Urothelium cell line (cell line): ENCODE measurements around the gene LCN2.

Experiments used
- DNase-seq: peaks from one replicate; pipeline ENCODE4 v3.0.0; 2011; ENCODE audit warnings: low spot score, mixed read lengths
- FAIRE-seq: peaks from 2 replicates; lab custom pipeline; 2011; peaks lifted over from hg19 to GRCh38; lab: Jason Lieb, UNC

The LCN2 gene

DNA sequence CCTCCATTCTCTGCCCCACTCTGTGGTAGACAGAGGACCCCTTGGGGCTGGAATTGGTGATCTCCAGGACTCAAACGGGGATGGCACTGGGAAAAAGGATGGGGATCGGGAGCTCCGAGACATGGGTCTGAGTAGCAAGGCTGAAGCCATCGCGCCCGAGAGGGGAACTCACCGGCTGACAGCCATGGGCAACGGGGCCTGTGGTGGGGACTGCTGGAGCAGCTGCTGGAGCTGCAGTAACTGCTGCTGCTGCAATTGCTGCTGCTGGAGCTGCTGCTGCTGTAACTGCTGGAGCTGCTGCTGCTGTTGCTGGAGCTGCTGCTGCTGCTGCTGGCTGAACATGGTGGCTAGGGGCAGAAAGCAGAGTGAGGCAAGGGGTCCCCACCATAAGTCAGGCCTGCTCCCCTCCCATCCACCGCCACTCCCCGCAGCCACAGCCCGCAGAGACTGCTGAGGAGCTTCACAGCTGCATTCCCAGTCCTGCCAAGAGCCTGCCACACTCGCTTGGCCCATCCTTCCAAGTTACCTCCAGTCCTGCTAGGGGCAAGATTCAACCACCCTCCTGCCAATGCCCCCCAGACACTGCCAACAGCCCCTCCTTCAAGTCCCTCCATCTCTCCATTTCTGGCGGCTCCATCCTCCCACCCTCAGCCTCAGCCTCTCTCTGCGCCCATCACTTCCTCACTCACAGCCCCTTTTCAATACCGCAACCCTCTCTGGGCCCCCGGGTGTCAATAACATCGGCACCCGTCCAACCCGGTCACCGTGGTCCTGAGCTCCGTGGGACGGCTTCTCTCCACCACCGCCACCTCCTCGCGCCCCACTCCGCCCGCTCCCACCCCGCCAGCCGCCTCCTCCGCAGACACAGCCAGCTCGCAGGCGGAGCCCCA is 41.5 kb downstream of the LCN2 start:
- FAIRE-seq: no peak
- no peak for DNase-seq

DNA sequence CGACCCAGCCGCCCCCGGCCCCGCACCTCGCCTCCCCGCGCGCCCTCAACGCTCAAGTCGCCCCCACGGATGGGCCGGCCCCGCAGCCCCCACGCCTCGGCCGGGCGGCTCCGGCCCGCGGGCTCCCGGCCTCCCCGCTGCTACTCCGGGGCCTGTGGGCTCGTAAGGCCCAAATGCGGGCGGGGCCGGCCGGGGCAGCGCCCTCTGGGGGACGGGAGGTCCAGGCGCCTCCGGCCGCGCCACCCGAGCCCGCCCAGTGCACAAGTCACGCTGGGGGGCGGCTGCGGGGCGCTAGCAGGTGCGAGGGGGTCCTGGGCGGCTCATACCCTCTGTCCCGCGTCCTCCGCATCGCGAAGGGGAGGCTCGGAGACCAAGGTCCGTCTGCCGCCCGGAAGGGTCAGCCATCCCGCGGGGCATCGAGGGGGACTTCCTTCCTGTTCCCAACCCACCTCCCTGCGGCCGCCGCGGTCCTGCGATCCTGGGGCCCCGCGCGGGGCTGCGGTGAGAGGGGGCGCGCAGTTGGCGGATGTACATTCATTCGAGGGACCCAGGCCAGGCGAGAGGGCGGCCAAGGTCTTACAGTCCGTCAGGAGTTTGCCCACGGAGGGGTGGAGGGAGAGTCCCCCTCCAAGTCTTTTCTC is 42.3 kb downstream of the LCN2 start, which contains the start of gene CIZ1:
TSS of gene CIZ1 (minus strand) at position 167 of the 641 bp plus-strand sequence. CDS start 715 bp downstream, outside the sequence.
- no peak for FAIRE-seq
- peak; percentile 92 for DNase-seq

DNA sequence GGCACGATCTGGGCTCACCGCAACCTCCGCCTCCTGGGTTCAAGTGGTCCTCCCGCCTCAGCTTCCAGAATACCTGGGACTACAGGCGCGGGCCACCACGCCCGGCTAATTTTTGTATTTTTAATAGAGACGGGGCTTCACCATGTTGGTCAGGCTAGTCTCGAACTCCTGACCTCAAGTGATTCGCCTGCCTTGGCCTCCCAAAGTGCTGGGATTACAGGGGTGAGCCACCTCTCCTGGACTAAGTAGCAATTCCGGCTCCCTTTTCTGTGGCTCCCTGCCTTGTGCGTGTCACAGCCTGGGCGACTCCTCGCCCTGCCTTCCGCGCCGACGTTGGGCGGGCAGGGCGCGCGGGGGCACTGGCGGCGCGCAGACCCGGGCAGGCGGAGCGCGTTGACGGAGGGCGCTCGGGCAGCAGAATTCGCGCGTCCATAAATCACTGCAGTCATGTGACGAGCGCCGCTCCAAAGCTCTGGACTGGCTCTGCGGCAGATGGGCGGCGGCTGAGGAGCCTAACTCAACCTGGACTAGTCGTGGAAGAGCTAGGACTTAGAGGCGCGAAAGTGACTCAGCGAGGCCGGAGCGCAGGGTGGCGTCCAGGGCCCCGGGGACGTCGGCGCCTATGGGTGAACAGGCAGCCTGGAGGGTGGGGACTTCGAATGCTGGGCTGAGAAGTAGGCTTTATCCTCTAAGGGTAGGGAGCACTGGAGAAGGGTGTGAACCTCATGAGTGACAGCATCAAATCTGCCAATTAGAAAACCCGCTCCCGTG is 43.5 kb downstream of the LCN2 start:
- no peak for DNase-seq
- no peak for FAIRE-seq

DNA sequence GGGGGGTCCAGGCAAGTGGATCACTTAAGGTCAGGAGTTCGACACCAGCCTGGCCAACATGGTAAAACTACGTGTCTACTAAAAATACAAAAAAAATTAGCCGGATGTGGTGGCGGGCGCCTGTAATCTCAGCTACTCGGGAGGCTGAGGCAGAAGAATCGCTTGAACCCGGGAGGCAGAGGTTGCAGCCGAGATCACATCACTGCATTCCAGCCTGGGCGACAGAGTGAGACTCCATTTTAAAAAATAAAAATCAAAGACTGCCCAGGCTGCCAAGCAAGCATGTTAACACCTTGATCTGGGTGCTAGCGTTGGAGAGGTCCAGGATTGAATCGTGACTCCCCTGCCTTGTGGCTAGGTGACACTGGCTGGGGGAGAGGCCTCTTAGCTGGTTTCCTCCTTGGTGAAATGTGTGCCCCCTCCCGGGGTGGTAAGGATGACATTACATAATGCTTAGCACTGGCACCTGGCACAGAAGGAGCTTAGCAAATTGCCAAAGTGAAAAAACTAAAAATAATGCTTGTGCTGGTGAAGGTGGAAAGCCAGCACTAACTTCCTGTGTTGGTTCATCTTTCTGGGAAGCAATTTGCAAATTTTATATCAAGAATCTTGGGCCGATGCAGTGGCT is 44.3 kb downstream of the LCN2 start:
- DNase-seq (no peak), FAIRE-seq (no peak)

DNA sequence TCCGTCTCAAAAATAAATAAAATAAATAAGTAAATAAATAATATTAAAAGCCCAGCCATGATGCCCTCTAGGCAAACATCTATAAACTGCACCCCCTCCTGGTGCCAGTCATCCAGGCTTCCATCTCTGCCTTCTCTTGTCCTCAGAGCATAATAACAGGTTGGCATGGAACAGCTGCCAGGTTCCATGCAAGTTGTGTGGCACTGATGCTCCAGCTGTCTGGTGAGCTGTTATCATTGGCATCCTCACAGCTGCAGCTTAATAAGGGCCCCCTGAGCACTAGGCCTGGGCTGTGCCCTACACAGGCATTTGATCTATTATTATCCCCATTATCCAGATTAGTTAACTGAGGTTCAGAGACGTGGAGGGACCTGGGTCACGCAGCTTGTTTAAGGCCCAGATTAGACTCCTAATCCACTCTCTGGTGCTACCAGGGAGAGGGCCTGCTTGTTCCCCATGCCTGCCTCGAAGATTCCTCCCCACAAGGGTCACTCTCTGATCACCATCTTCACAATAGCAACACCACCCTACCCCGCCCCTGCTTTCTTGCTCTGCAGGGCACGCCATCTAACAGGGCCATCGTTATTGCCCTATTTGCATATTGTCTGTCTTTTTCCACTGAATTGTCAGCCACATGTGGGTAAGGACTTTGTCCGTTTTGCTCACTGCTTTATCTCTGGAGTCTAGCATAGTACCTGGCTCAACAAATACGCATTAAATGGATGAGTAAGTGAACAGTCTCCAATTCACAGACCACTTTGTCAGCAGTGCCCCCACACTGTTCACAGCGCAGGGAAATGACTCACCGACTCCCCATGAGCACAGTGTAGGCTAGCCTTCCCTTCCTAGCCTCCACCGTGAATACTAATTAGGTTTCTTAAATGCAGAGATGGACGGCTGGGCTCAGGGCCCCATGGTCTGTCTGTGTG is 52.5 kb downstream of the LCN2 start:
- FAIRE-seq (no peak), DNase-seq (no peak)

DNA sequence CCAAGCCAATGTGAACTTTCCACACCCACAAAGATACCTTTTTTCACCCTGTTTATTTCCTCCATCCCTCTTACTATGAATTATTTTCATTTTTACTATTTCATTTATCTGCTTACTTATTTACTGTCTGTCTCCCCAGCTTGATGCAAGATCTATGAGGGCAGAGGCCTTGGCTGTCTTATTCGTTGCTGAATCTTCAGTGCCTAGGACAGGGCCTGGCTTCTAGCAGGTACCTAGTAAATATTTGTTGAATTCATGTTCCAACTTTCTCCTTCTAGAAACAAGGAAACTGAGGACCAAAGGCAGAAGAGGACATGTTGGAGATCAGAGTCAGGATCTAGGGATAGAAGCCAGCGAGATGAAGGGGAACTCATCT is 53.4 kb downstream of the LCN2 start:
- DNase-seq (no peak), FAIRE-seq (no peak)
